ENCODE measurements around the gene PRSS50. TPM values are rescaled to one million over a fixed set of nuclear protein-coding genes. Genes with fewer than 3 reads are reported as not detected.
A peak's percentile ranks its signal among the peaks of the same experiment; 100 is the strongest.

The PRSS50 gene
- total and polyA plus RNA-seq, 4 experiments from 2014 or later: not detected

GRCh38 chr3:46670891-46671427, 46.7 kb downstream of the PRSS50 start:
- peaks cover 11% of the 10 kb centered on the region in 2 donors for H3K36me3 Mint-ChIP-seq
- POLR2A ChIA-PET (ENCODE audit: partially characterized antibody): no interaction called here
- H3K36me3 ChIP-seq (ENCODE audit: insufficient read depth, low read length): no peaks in the 10 kb centered on the region
- no peaks in the 10 kb centered on the region for H3K27me3 ChIP-seq (ENCODE audit: insufficient read depth, low read length)
- H3K9me3 Mint-ChIP-seq: no peaks in the 10 kb centered on the region
- H3K4me1 Mint-ChIP-seq: peaks cover 0 to 3% (median under 1%) of the 10 kb centered on the region in 4 donors
- H3K27me3 Mint-ChIP-seq: no peaks in the 10 kb centered on the region
- no peak overlapping the region for H3K4me3 ChIP-seq (ENCODE audit: low read length in 2 of 2)
- H3K9me3 ChIP-seq (ENCODE audit: control insufficient read depth in 1 of 2, low read length in 2 of 2): no peaks in the 10 kb centered on the region
- no peak overlapping the region for H3K4me3 Mint-ChIP-seq
- DNase-seq: no peak
- intact Hi-C loops (cut with micrococcal nuclease): no loop called here
- CTCF ChIA-PET (ENCODE audit: partially characterized antibody): interaction anchor here (1.2 kb wide), 1 partner anchor 41 kb away, joined by 3 read pairs; no protein-coding TSS in a partner anchor
- H3K4me1 ChIP-seq (ENCODE audit: insufficient read depth, low read length): no peaks in the 10 kb centered on the region
- no peak overlapping the region for H3K27ac ChIP-seq (ENCODE audit: low read depth, low read length)
- H3K27ac Mint-ChIP-seq: peak overlapping the region in 3 of 7 donors; percentile 7 to 62 (median 48)

- CTCF ChIA-PET (ENCODE audit: partially characterized antibody): no interaction called here
These were observed 47.4 kb downstream of the PRSS50 start for GRCh38 chr3:46670000-46670890.

GRCh38 chr3:46669191-46669999, 48.3 kb downstream of the PRSS50 start:
- ChIA-PET POLR2A (ENCODE audit: partially characterized antibody) (no interaction called here), CTCF (ENCODE audit: partially characterized antibody) (interaction anchor here (1.0 kb wide), 1 partner anchor 225 kb away, joined by 3 read pairs; no protein-coding TSS in a partner anchor)
- Histone ChIP-seq H3K9me3 (ENCODE audit: control insufficient read depth in 1 of 2, low read length in 2 of 2) (no peaks in the 10 kb centered on the region), H3K27ac (ENCODE audit: low read depth, low read length) (no peak overlapping the region), H3K36me3 (ENCODE audit: insufficient read depth, low read length) (no peaks in the 10 kb centered on the region), H3K4me1 (ENCODE audit: insufficient read depth, low read length) (no peaks in the 10 kb centered on the region), H3K27me3 (ENCODE audit: insufficient read depth, low read length) (no peaks in the 10 kb centered on the region), H3K4me3 (ENCODE audit: low read length in 2 of 2) (no peak overlapping the region)
- no peak for DNase-seq
- H3K4me1 Mint-ChIP-seq: peaks cover 0 to 3% (median under 1%) of the 10 kb centered on the region in 4 donors
- H3K27ac Mint-ChIP-seq: peak overlapping the region in 1 of 7 donors; percentile 24
- no peaks in the 10 kb centered on the region for H3K9me3 Mint-ChIP-seq
- intact Hi-C loops (cut with micrococcal nuclease): no loop called here
- H3K36me3 Mint-ChIP-seq: peaks cover 10 to 11% of the 10 kb centered on the region in 2 donors
- H3K27me3 Mint-ChIP-seq: no peaks in the 10 kb centered on the region
- no peak overlapping the region for H3K4me3 Mint-ChIP-seq

More at GRCh38 chr3:46670000-46670890, 47.4 kb downstream of the PRSS50 start:
- Histone ChIP-seq H3K9me3 (ENCODE audit: control insufficient read depth in 1 of 2, low read length in 2 of 2) (no peaks in the 10 kb centered on the region), H3K27me3 (ENCODE audit: insufficient read depth, low read length) (no peaks in the 10 kb centered on the region), H3K4me3 (ENCODE audit: low read length in 2 of 2) (no peak overlapping the region), H3K27ac (ENCODE audit: low read depth, low read length) (no peak overlapping the region), H3K36me3 (ENCODE audit: insufficient read depth, low read length) (no peaks in the 10 kb centered on the region), H3K4me1 (ENCODE audit: insufficient read depth, low read length) (no peaks in the 10 kb centered on the region)
- peak overlapping the region in 1 of 7 donors; percentile 57 for H3K27ac Mint-ChIP-seq
- H3K27me3 Mint-ChIP-seq: no peaks in the 10 kb centered on the region
- peaks cover 11% of the 10 kb centered on the region in 2 donors for H3K36me3 Mint-ChIP-seq
- no peak overlapping the region for H3K4me3 Mint-ChIP-seq
- peaks cover 0 to 3% (median under 1%) of the 10 kb centered on the region in 4 donors for H3K4me1 Mint-ChIP-seq
- H3K9me3 Mint-ChIP-seq: no peaks in the 10 kb centered on the region
- no peak for DNase-seq
- POLR2A ChIA-PET (ENCODE audit: partially characterized antibody): no interaction called here
- intact Hi-C loops (cut with micrococcal nuclease): no loop called here

- peaks cover 5 to 6% of the 10 kb centered on the region in 2 donors for H3K36me3 Mint-ChIP-seq
These were observed 49.1 kb downstream of the PRSS50 start for GRCh38 chr3:46668591-46668990.

GRCh38 chr3:46668116-46668515, 49.6 kb downstream of the PRSS50 start:
- Histone ChIP-seq H3K4me1 (ENCODE audit: insufficient read depth, low read length) (no peaks in the 10 kb centered on the region), H3K27ac (ENCODE audit: low read depth, low read length) (no peak overlapping the region), H3K27me3 (ENCODE audit: insufficient read depth, low read length) (no peaks in the 10 kb centered on the region), H3K36me3 (ENCODE audit: insufficient read depth, low read length) (no peaks in the 10 kb centered on the region), H3K4me3 (ENCODE audit: low read length in 2 of 2) (no peak overlapping the region), H3K9me3 (ENCODE audit: control insufficient read depth in 1 of 2, low read length in 2 of 2) (no peaks in the 10 kb centered on the region)
- no peak for DNase-seq
- Mint-ChIP-seq H3K4me1 (peaks cover 0 to 9% (median under 1%) of the 10 kb centered on the region in 4 donors), H3K4me3 (no peak overlapping the region), H3K36me3 (peaks cover 0 to 2% of the 10 kb centered on the region in 2 donors), H3K27me3 (no peaks in the 10 kb centered on the region), H3K9me3 (no peaks in the 10 kb centered on the region), H3K27ac (peak overlapping the region in 3 of 7 donors; percentile 32 to 57 (median 38))
- intact Hi-C loops (cut with micrococcal nuclease): no loop called here
- CTCF ChIA-PET (ENCODE audit: partially characterized antibody): no interaction called here
- POLR2A ChIA-PET (ENCODE audit: partially characterized antibody): no interaction called here

More at GRCh38 chr3:46668591-46668990, 49.1 kb downstream of the PRSS50 start:
- H3K9me3 ChIP-seq (ENCODE audit: control insufficient read depth in 1 of 2, low read length in 2 of 2): no peaks in the 10 kb centered on the region
- Mint-ChIP-seq H3K4me1 (peaks cover 0 to 4% (median under 1%) of the 10 kb centered on the region in 4 donors), H3K27ac (no peak overlapping the region), H3K4me3 (no peak overlapping the region), H3K9me3 (no peaks in the 10 kb centered on the region), H3K27me3 (no peaks in the 10 kb centered on the region)
- H3K27me3 ChIP-seq (ENCODE audit: insufficient read depth, low read length): no peaks in the 10 kb centered on the region
- H3K36me3 ChIP-seq (ENCODE audit: insufficient read depth, low read length): no peaks in the 10 kb centered on the region
- H3K27ac ChIP-seq (ENCODE audit: low read depth, low read length): no peak overlapping the region
- H3K4me1 ChIP-seq (ENCODE audit: insufficient read depth, low read length): no peaks in the 10 kb centered on the region
- no peak for DNase-seq
- POLR2A ChIA-PET (ENCODE audit: partially characterized antibody): no interaction called here
- CTCF ChIA-PET (ENCODE audit: partially characterized antibody): interaction anchor here (1.0 kb wide), 1 partner anchor 226 kb away, joined by 3 read pairs; no protein-coding TSS in a partner anchor
- intact Hi-C loops (cut with micrococcal nuclease): no loop called here
- no peak overlapping the region for H3K4me3 ChIP-seq (ENCODE audit: low read length in 2 of 2)

GRCh38 chr3:46667657-46668056, 50.0 kb downstream of the PRSS50 start:
- H3K9me3 Mint-ChIP-seq: no peaks in the 10 kb centered on the region
- DNase-seq: no peak
- POLR2A ChIA-PET (ENCODE audit: partially characterized antibody): no interaction called here
- Histone ChIP-seq H3K27me3 (ENCODE audit: insufficient read depth, low read length) (no peaks in the 10 kb centered on the region), H3K4me3 (ENCODE audit: low read length in 2 of 2) (no peak overlapping the region), H3K27ac (ENCODE audit: low read depth, low read length) (no peak overlapping the region), H3K9me3 (ENCODE audit: control insufficient read depth in 1 of 2, low read length in 2 of 2) (no peaks in the 10 kb centered on the region), H3K36me3 (ENCODE audit: insufficient read depth, low read length) (no peaks in the 10 kb centered on the region), H3K4me1 (ENCODE audit: insufficient read depth, low read length) (no peaks in the 10 kb centered on the region)
- peaks cover 0 to 2% of the 10 kb centered on the region in 2 donors for H3K36me3 Mint-ChIP-seq
- H3K27ac Mint-ChIP-seq: peak overlapping the region in 3 of 7 donors; percentile 17 to 57 (median 32)
- CTCF ChIA-PET (ENCODE audit: partially characterized antibody): no interaction called here
- no peak overlapping the region for H3K4me3 Mint-ChIP-seq
- intact Hi-C loops (cut with micrococcal nuclease): no loop called here
- H3K4me1 Mint-ChIP-seq: peaks cover 0 to 10% (median under 1%) of the 10 kb centered on the region in 4 donors
- H3K27me3 Mint-ChIP-seq: no peaks in the 10 kb centered on the region
